Measurements from ENCODE around the gene KRTCAP3. TPM values are rescaled to one million over a fixed set of nuclear protein-coding genes. Genes with fewer than 3 reads are reported as not detected.

KRTCAP3 gene
- total RNA-seq, 1 experiment from 2014 or later, result 0.22 TPM

- Histone ChIP-seq H3K27ac (ENCODE audit: low read length) (no peak overlapping the region), H2AFZ (ENCODE audit: low read length) (no peak overlapping the region), H3K36me3 (ENCODE audit: low read depth, low read length) (no peaks in the 10 kb centered on the region), H3K9me2 (replicated peaks; ENCODE audit: low read length) (no peaks in the 10 kb centered on the region), H3K4me2 (ENCODE audit: low read length) (no peak overlapping the region), H3K79me2 (ENCODE audit: low read length) (no peaks in the 10 kb centered on the region), H4K20me1 (ENCODE audit: low read length) (no peaks in the 10 kb centered on the region), H3K9ac (ENCODE audit: low read length) (no peak overlapping the region), H3K27me3 (ENCODE audit: low read length) (no peaks in the 10 kb centered on the region), H3K9me3 (ENCODE audit: low read length) (no peaks in the 10 kb centered on the region), H3K4me1 (ENCODE audit: insufficient read depth, low read length) (no peaks in the 10 kb centered on the region), H3F3A (ENCODE audit: low read length, unreplicated experiment) (no peaks in the 10 kb centered on the region), H3K4me3 (ENCODE audit: low read length) (no peak overlapping the region)
- intact Hi-C loops (cut with micrococcal nuclease), result no loop called here
- no peak for DNase-seq
- no peak for TF ChIP-seq EZH2phosphoT487 (IDR thresholded peaks at IDR 0.05; ENCODE audit: borderline replicate concordance, low read length)
- no peak for TF ChIP-seq EZH2 (IDR thresholded peaks at IDR 0.05; ENCODE audit: low read length, unreplicated experiment)
- no peak for TF ChIP-seq CTCF (conservative IDR thresholded peaks at IDR 0.05; ENCODE audit: low read depth, low read length)
- no peak for ATAC-seq
- BruUV-seq (replicated peaks), result no TSS peak
- CTCF ChIA-PET, result no interaction called here
- POLR2A ChIA-PET (ENCODE audit: unreplicated experiment), result no interaction called here
Observed at GRCh38 chr2:27416151-27416550, 26.0 kb upstream of the KRTCAP3 start.

GRCh38 chr2:27420996-27421395 is 21.2 kb upstream of the KRTCAP3 start:
- H3K9ac ChIP-seq (ENCODE audit: low read length), result no peak overlapping the region
- BruUV-seq (replicated peaks), result no TSS peak
- no peak overlapping the region for H3K27ac ChIP-seq (ENCODE audit: low read length)
- ChIA-PET POLR2A (ENCODE audit: unreplicated experiment) (no interaction called here), CTCF (no interaction called here)
- H4K20me1 ChIP-seq (ENCODE audit: low read length), result no peaks in the 10 kb centered on the region
- no peak overlapping the region for H3K4me3 ChIP-seq (ENCODE audit: low read length)
- H3K4me1 ChIP-seq (ENCODE audit: insufficient read depth, low read length), result no peaks in the 10 kb centered on the region
- H3K27me3 ChIP-seq (ENCODE audit: low read length), result no peaks in the 10 kb centered on the region
- peak; percentile 58 for ATAC-seq
- no peaks in the 10 kb centered on the region for H3K79me2 ChIP-seq (ENCODE audit: low read length)
- H3K9me3 ChIP-seq (ENCODE audit: low read length), result no peaks in the 10 kb centered on the region
- H2AFZ ChIP-seq (ENCODE audit: low read length), result no peak overlapping the region
- no peak overlapping the region for H3K4me2 ChIP-seq (ENCODE audit: low read length)
- TF ChIP-seq EZH2 (IDR thresholded peaks at IDR 0.05; ENCODE audit: low read length, unreplicated experiment) (no peak), CTCF (conservative IDR thresholded peaks at IDR 0.05; ENCODE audit: low read depth, low read length) (no peak), EZH2phosphoT487 (IDR thresholded peaks at IDR 0.05; ENCODE audit: borderline replicate concordance, low read length) (no peak)
- intact Hi-C loops (cut with micrococcal nuclease), result no loop called here
- no peaks in the 10 kb centered on the region for H3F3A ChIP-seq (ENCODE audit: low read length, unreplicated experiment)
- H3K36me3 ChIP-seq (ENCODE audit: low read depth, low read length), result no peaks in the 10 kb centered on the region
- H3K9me2 ChIP-seq (replicated peaks; ENCODE audit: low read length), result no peaks in the 10 kb centered on the region
- DNase-seq, result no peak

- no peak for TF ChIP-seq CTCF (conservative IDR thresholded peaks at IDR 0.05; ENCODE audit: low read depth, low read length)
- TF ChIP-seq EZH2 (IDR thresholded peaks at IDR 0.05; ENCODE audit: low read length, unreplicated experiment), result no peak
- no peak for TF ChIP-seq EZH2phosphoT487 (IDR thresholded peaks at IDR 0.05; ENCODE audit: borderline replicate concordance, low read length)
- no TSS peak for BruUV-seq (replicated peaks)
- H3K4me3 ChIP-seq (ENCODE audit: low read length), result no peak overlapping the region
- intact Hi-C loops (cut with micrococcal nuclease), result no loop called here
- no peak overlapping the region for H3K9ac ChIP-seq (ENCODE audit: low read length)
- H3K4me1 ChIP-seq (ENCODE audit: insufficient read depth, low read length), result no peaks in the 10 kb centered on the region
- no peaks in the 10 kb centered on the region for H3K9me3 ChIP-seq (ENCODE audit: low read length)
- POLR2A ChIA-PET (ENCODE audit: unreplicated experiment), result no interaction called here
- H4K20me1 ChIP-seq (ENCODE audit: low read length), result no peaks in the 10 kb centered on the region
- H3K27ac ChIP-seq (ENCODE audit: low read length), result no peak overlapping the region
- H2AFZ ChIP-seq (ENCODE audit: low read length), result no peak overlapping the region
- no peaks in the 10 kb centered on the region for H3K36me3 ChIP-seq (ENCODE audit: low read depth, low read length)
- CTCF ChIA-PET, result no interaction called here
- H3K27me3 ChIP-seq (ENCODE audit: low read length), result no peaks in the 10 kb centered on the region
- no peak for DNase-seq
- no peaks in the 10 kb centered on the region for H3K79me2 ChIP-seq (ENCODE audit: low read length)
- no peak overlapping the region for H3K4me2 ChIP-seq (ENCODE audit: low read length)
- no peak for ATAC-seq
- H3K9me2 ChIP-seq (replicated peaks; ENCODE audit: low read length), result no peaks in the 10 kb centered on the region
- no peaks in the 10 kb centered on the region for H3F3A ChIP-seq (ENCODE audit: low read length, unreplicated experiment)
Observed at GRCh38 chr2:27421660-27422250, 20.4 kb upstream of the KRTCAP3 start.

Measured in PC-3 (cell line).